ENCODE data around the gene NMT1. TPM values are rescaled to one million over a fixed set of nuclear protein-coding genes. Genes with fewer than 3 reads are reported as not detected.

Gene NMT1
- total and polyA plus RNA-seq, 2 of the 13 experiments (the other 11 are each of a cell fraction or from before 2014, with no cell fraction given): 75.7 to 142 TPM

DNA sequence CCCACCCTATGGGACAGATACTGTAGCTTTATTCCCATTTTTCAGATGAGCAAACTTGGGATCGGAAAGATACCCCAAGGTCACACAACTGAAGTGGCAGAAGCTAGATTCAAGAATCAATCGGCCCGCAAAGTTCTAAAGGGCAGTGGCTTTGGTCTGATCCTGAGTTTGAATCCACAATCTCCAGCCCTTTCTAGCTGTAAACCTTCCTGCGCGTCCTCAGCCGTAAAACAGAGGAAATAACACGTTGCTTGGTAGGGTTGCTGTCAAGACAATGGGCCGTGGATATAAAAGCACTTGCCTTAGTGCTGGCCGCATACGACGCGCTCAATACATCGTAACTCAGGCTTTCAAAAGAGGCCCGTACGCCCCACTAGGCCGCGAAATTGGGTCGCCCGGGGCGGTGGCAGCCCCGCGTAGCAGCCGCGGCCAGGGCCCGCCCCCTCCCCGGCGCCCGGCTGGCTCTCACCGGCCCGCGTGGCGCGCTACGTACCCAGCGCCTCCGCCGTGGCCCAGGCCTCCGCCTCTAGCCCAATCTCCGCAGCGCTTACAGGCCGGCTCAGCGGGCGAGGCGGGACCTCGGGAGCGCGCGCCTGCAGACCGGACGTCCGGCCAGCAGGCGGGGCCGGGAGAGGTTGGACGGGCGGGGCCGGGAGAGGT, 9.9 kb upstream of the NMT1 start, which contains the start of gene DCAKD (continued):
- no peak for TF ChIP-seq EEA1 (CRISPR knock-in tag; IDR thresholded peaks at IDR 0.05; ENCODE audit: borderline replicate concordance)
- no peak for TF ChIP-seq ZNF205 (CRISPR knock-in tag; IDR thresholded peaks at IDR 0.05)
- TF ChIP-seq, protein P1, sequence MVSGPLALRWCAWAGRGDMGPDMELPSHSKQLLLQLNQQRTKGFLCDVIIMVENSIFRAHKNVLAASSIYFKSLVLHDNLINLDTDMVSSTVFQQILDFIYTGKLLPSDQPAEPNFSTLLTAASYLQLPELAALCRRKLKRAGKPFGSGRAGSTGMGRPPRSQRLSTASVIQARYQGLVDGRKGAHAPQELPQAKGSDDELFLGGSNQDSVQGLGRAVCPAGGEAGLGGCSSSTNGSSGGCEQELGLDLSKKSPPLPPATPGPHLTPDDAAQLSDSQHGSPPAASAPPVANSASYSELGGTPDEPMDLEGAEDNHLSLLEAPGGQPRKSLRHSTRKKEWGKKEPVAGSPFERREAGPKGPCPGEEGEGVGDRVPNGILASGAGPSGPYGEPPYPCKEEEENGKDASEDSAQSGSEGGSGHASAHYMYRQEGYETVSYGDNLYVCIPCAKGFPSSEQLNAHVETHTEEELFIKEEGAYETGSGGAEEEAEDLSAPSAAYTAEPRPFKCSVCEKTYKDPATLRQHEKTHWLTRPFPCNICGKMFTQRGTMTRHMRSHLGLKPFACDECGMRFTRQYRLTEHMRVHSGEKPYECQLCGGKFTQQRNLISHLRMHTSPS (CRISPR knock-in tag; IDR thresholded peaks at IDR 0.05; ENCODE audit: low read depth): no peak; the same call in 1 of the 2 replicates
- TF ChIP-seq ETV5 (CRISPR knock-in tag; IDR thresholded peaks at IDR 0.05; ENCODE audit: borderline replicate concordance): peak; percentile 80
- TF ChIP-seq, protein P2, sequence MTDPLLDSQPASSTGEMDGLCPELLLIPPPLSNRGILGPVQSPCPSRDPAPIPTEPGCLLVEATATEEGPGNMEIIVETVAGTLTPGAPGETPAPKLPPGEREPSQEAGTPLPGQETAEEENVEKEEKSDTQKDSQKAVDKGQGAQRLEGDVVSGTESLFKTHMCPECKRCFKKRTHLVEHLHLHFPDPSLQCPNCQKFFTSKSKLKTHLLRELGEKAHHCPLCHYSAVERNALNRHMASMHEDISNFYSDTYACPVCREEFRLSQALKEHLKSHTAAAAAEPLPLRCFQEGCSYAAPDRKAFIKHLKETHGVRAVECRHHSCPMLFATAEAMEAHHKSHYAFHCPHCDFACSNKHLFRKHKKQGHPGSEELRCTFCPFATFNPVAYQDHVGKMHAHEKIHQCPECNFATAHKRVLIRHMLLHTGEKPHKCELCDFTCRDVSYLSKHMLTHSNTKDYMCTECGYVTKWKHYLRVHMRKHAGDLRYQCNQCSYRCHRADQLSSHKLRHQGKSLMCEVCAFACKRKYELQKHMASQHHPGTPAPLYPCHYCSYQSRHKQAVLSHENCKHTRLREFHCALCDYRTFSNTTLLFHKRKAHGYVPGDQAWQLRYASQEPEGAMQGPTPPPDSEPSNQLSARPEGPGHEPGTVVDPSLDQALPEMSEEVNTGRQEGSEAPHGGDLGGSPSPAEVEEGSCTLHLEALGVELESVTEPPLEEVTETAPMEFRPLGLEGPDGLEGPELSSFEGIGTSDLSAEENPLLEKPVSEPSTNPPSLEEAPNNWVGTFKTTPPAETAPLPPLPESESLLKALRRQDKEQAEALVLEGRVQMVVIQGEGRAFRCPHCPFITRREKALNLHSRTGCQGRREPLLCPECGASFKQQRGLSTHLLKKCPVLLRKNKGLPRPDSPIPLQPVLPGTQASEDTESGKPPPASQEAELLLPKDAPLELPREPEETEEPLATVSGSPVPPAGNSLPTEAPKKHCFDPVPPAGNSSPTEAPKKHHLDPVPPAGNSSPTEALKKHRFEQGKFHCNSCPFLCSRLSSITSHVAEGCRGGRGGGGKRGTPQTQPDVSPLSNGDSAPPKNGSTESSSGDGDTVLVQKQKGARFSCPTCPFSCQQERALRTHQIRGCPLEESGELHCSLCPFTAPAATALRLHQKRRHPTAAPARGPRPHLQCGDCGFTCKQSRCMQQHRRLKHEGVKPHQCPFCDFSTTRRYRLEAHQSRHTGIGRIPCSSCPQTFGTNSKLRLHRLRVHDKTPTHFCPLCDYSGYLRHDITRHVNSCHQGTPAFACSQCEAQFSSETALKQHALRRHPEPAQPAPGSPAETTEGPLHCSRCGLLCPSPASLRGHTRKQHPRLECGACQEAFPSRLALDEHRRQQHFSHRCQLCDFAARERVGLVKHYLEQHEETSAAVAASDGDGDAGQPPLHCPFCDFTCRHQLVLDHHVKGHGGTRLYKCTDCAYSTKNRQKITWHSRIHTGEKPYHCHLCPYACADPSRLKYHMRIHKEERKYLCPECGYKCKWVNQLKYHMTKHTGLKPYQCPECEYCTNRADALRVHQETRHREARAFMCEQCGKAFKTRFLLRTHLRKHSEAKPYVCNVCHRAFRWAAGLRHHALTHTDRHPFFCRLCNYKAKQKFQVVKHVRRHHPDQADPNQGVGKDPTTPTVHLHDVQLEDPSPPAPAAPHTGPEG (CRISPR knock-in tag; IDR thresholded peaks at IDR 0.05): no peak; the same call in 1 of the 2 replicates
- no peak for TF ChIP-seq HOXA7 (CRISPR knock-in tag; IDR thresholded peaks at IDR 0.05)
- 0 out of 2 replicates have a peak, but pooled peaks have one; percentile 42 for TF ChIP-seq KAT7 (CRISPR knock-in tag; IDR thresholded peaks at IDR 0.05; ENCODE audit: borderline replicate concordance)
- TF ChIP-seq NBN (conservative IDR thresholded peaks at IDR 0.05): no peak
- TF ChIP-seq, protein P3, sequence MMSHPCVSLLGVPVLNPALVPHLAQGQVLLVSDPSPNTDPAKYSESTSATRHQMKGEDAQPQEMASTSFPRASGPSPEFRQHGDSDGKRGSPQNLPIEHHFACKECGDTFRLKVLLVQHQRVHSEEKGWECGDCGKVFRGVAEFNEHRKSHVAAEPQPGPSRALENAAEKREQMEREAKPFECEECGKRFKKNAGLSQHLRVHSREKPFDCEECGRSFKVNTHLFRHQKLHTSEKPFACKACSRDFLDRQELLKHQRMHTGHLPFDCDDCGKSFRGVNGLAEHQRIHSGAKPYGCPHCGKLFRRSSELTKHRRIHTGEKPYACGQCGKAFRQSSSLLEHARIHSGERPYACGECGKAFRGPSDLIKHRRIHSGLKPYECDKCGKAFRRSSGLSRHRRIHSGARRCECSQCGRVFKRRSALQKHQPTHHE (CRISPR knock-in tag; IDR thresholded peaks at IDR 0.05; ENCODE audit: borderline replicate concordance): no peak; the same call in 1 of the 2 replicates
- peak; percentile 82 for TF ChIP-seq GABPA (IDR thresholded peaks at IDR 0.05; ENCODE audit: low read depth, low read length)
- peak; percentile 84 for TF ChIP-seq GABPA (CRISPR knock-in tag; IDR thresholded peaks at IDR 0.05; ENCODE audit: low read depth)
- TF ChIP-seq SNAI1 (CRISPR knock-in tag; IDR thresholded peaks at IDR 0.05; ENCODE audit: borderline replicate concordance): no peak
- no peak for TF ChIP-seq ZNF34 (CRISPR knock-in tag; IDR thresholded peaks at IDR 0.05; ENCODE audit: borderline replicate concordance)
- peak; percentile 69 for TF ChIP-seq RNF2 (conservative IDR thresholded peaks at IDR 0.05; ENCODE audit: low read depth)
- peak; percentile 56; the same call in 1 of the 2 replicates for TF ChIP-seq TAF1 (CRISPR knock-in tag; IDR thresholded peaks at IDR 0.05)
- TF ChIP-seq NFRKB (IDR thresholded peaks at IDR 0.05): no peak
- peak; percentile 25; the same call in 1 of the 2 replicates for TF ChIP-seq ZSCAN31 (CRISPR knock-in tag; IDR thresholded peaks at IDR 0.05; ENCODE audit: low read depth)
- TF ChIP-seq, protein P4, sequence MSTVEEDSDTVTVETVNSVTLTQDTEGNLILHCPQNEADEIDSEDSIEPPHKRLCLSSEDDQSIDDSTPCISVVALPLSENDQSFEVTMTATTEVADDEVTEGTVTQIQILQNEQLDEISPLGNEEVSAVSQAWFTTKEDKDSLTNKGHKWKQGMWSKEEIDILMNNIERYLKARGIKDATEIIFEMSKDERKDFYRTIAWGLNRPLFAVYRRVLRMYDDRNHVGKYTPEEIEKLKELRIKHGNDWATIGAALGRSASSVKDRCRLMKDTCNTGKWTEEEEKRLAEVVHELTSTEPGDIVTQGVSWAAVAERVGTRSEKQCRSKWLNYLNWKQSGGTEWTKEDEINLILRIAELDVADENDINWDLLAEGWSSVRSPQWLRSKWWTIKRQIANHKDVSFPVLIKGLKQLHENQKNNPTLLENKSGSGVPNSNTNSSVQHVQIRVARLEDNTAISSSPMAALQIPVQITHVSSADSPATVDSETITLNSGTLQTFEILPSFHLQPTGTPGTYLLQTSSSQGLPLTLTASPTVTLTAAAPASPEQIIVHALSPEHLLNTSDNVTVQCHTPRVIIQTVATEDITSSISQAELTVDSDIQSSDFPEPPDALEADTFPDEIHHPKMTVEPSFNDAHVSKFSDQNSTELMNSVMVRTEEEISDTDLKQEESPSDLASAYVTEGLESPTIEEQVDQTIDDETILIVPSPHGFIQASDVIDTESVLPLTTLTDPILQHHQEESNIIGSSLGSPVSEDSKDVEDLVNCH (CRISPR knock-in tag; IDR thresholded peaks at IDR 0.05): no peak

All from HepG2 (cell line).